B cell (primary cell): ENCODE measurements around the gene CRK.

Source experiments
- EZH2 ChIP-seq: IDR thresholded peaks from 2 replicates; pipeline ENCODE4 v1.6.1; 2012; ENCODE audit warnings: borderline replicate concordance, low read depth, mild to moderate bottlenecking, moderate library complexity, low read length; ENCODE audit not compliant: insufficient read depth, poor library complexity, severe bottlenecking
- TF ChIP-seq, protein P1 (sequence below): fragments of 200-600 bp; IDR thresholded peaks from one replicate; pipeline ENCODE4 v1.8.0; 2022; ENCODE audit warnings: antibody characterized with exemption, mild to moderate bottlenecking

DNA sequence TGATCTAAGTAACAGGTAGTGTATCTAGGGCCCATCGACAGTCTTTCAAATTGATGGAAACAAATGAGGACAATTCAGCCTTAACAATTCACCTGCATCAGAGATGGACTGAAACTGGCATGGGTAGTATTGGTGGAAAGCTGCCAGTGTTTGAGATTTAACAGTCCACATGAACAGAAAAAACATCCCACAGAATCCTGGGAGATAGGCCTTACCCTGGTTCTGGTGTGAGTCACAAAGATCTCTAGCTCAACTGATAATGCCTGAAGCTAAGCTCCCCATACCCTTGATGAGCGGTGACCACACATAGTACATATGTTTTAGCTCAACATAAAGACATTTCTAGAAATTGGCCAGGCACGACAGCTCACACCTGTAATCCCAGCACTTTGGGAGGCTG, 21.9 kb downstream of the CRK start:
- TF ChIP-seq, protein P1, sequence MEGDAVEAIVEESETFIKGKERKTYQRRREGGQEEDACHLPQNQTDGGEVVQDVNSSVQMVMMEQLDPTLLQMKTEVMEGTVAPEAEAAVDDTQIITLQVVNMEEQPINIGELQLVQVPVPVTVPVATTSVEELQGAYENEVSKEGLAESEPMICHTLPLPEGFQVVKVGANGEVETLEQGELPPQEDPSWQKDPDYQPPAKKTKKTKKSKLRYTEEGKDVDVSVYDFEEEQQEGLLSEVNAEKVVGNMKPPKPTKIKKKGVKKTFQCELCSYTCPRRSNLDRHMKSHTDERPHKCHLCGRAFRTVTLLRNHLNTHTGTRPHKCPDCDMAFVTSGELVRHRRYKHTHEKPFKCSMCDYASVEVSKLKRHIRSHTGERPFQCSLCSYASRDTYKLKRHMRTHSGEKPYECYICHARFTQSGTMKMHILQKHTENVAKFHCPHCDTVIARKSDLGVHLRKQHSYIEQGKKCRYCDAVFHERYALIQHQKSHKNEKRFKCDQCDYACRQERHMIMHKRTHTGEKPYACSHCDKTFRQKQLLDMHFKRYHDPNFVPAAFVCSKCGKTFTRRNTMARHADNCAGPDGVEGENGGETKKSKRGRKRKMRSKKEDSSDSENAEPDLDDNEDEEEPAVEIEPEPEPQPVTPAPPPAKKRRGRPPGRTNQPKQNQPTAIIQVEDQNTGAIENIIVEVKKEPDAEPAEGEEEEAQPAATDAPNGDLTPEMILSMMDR: no peak
- TF ChIP-seq EZH2: no peak
